ENCODE measurements around the gene AZIN2.

- no peak for TF ChIP-seq POLR2AphosphoS5 (IDR thresholded peaks at IDR 0.05; ENCODE audit: low read depth, low read length)
- no peak for TF ChIP-seq POLR2A (IDR thresholded peaks at IDR 0.05; ENCODE audit: low read depth, low read length)
- TF ChIP-seq PAX5 (IDR thresholded peaks at IDR 0.05; ENCODE audit: insufficient read depth, low read length, severe bottlenecking): no peak
- TF ChIP-seq POU2F2 (IDR thresholded peaks at IDR 0.05; ENCODE audit: low read depth, low read length): no peak
- no peak for TF ChIP-seq TAF1 (IDR thresholded peaks at IDR 0.05; ENCODE audit: low read depth, low read length)
Measured at GRCh38 chr1:33099290-33100118, 18.6 kb downstream of the AZIN2 start.

Data from GM12891 (cell line).